GM12878 (cell line): ENCODE results near the gene GRK5. TPM values are rescaled to one million over a fixed set of nuclear protein-coding genes. Genes with fewer than 3 reads are reported as not detected.
A peak's percentile ranks its signal among the peaks of the same experiment; 100 is the strongest.

Source experiments
- ATAC-seq: fragments of 200-7000 bp; cut with Tn5 transposase; 3 replicates; pipeline ENCODE4 v1.9.1; 2020; ENCODE audit warnings: mild to moderate bottlenecking, moderate library complexity
- BruUV-seq: library from RNA; stranded (reverse); fragments of 400-500 nt; replicated peaks from 2 replicates; lab custom pipeline; 2021; lab: Mats Ljungman, UMichigan
- CTCF ChIA-PET: fragments of 300-600 bp; sonication (Branson Sonifier 250); formaldehyde crosslinking; extraction: SDS; loops from one replicate; lab custom pipeline; 2021; ENCODE audit warnings: inconsistent platforms; lab: Yijun Ruan, JAX
- POLR2A ChIA-PET: fragments of 350-600 bp; formaldehyde crosslinking; extraction: SDS; loops from one replicate; lab custom pipeline; 2021; ENCODE audit warnings: inconsistent platforms; lab: Charles Lee
- RAD21 ChIA-PET: fragments of 300-600 bp; sonication (Branson Sonifier 250); formaldehyde crosslinking; loops from one replicate; lab custom pipeline; 2023; ENCODE audit warnings: antibody characterized with exemption; ENCODE audit not compliant: unreplicated experiment; lab: Charles Lee
- SMC1A ChIA-PET: fragments of 300-600 bp; sonication (Branson Sonifier 250); formaldehyde crosslinking; loops from one replicate; lab custom pipeline; 2023; ENCODE audit not compliant: unreplicated experiment, uncharacterized antibody; lab: Charles Lee
- DNase-seq: peaks from one replicate; pipeline ENCODE4 v3.0.0-alpha.2; 2011; ENCODE audit warnings: low read depth, low spot score
- FAIRE-seq: peaks from 3 replicates; lab custom pipeline; 2011; peaks lifted over from hg19 to GRCh38; lab: Jason Lieb, UNC
- H2AFZ ChIP-seq: 2 replicates; pipeline ENCODE4 v1.6.0; 2011; ENCODE audit warnings: low read depth, low read length, control low read depth; ENCODE audit not compliant: control insufficient read depth
- H3K27ac ChIP-seq: 2 replicates; pipeline ENCODE4 v1.5.1; 2011; ENCODE audit warnings: control low read depth; ENCODE audit not compliant: control insufficient read depth, insufficient read depth
- H3K27me3 ChIP-seq, 2 experiments: replicated peaks in 1 of 2; 2 replicates each; pipeline versions ENCODE4 v1.6.0 to v1.6.1; 2011; ENCODE audit warnings: low read length in 1 of 2; ENCODE audit not compliant: control insufficient read depth in 2 of 2, insufficient read depth in 2 of 2
- H3K36me3 ChIP-seq, 2 experiments: 2 replicates each; pipeline ENCODE4 v1.5.1; 2011; ENCODE audit warnings: low read length in 1 of 2; ENCODE audit not compliant: control insufficient read depth in 2 of 2, insufficient read depth in 2 of 2
- H3K4me1 ChIP-seq: 2 replicates; pipeline ENCODE4 v1.6.1; 2011; ENCODE audit warnings: mild to moderate bottlenecking, low read length, moderate library complexity, mixed read lengths; ENCODE audit not compliant: control insufficient read depth, insufficient read depth
- H3K4me2 ChIP-seq: 2 replicates; pipeline ENCODE4 v1.6.0; 2011; ENCODE audit warnings: control low read depth; ENCODE audit not compliant: control insufficient read depth, insufficient read depth
- H3K4me3 ChIP-seq: fragments of 200-600 bp; sonication (generic); 2 replicates; pipeline ENCODE4 v1.5.1; 2016
- H3K79me2 ChIP-seq: 2 replicates; pipeline ENCODE4 v1.6.0; 2011; ENCODE audit warnings: low read length; ENCODE audit not compliant: control insufficient read depth, insufficient read depth
- H3K9ac ChIP-seq: 2 replicates; pipeline ENCODE4 v1.8.0; 2011; ENCODE audit warnings: low read length, control low read depth, mixed read lengths; ENCODE audit not compliant: control insufficient read depth, insufficient read depth
- H3K9me3 ChIP-seq: replicated peaks from 3 replicates; pipeline ENCODE4 v1.5.1; 2011; ENCODE audit warnings: mild to moderate bottlenecking, low read length; ENCODE audit not compliant: control insufficient read depth, insufficient read depth
- H4K20me1 ChIP-seq: 2 replicates; pipeline ENCODE4 v1.6.0; 2011; ENCODE audit not compliant: control insufficient read depth, insufficient read depth
- ATF7 ChIP-seq: fragments of 450-650 bp; IDR thresholded peaks from 2 replicates; pipeline ENCODE4 v1.6.1; 2016; ENCODE audit warnings: low read depth, mild to moderate bottlenecking
- BACH1 ChIP-seq: fragments of 450-650 bp; IDR thresholded peaks from 2 replicates; pipeline ENCODE4 v1.6.1; 2017; ENCODE audit warnings: mild to moderate bottlenecking, borderline replicate concordance
- BCL11A ChIP-seq: IDR thresholded peaks from 2 replicates; pipeline ENCODE4 v1.6.1; 2011; ENCODE audit warnings: low read depth, low read length
- BHLHE40 ChIP-seq, 2 experiments: fragments of 450-650 bp in 1 of 2; IDR thresholded peaks; 2 replicates each; pipeline ENCODE4 v1.6.1; 2011 to 2017; ENCODE audit warnings: low read depth in 2 of 2, borderline replicate concordance in 1 of 2, improper control_type of control experiment in 1 of 2, low read length in 1 of 2, mild to moderate bottlenecking in 1 of 2
- CHD1 ChIP-seq: IDR thresholded peaks from 2 replicates; pipeline ENCODE4 v1.6.1; 2012; ENCODE audit warnings: low read depth, low read length, improper control_type of control experiment
- CHD2 ChIP-seq: IDR thresholded peaks from 2 replicates; pipeline ENCODE4 v1.6.1; 2011; ENCODE audit warnings: low read depth, low read length, improper control_type of control experiment, borderline replicate concordance
- CREM ChIP-seq: IDR thresholded peaks from 2 replicates; pipeline ENCODE4 v1.6.1; 2014; ENCODE audit warnings: antibody characterized with exemption, low read depth
- HCFC1 ChIP-seq: fragments of 150-350 bp; IDR thresholded peaks from 2 replicates; pipeline ENCODE4 v1.6.1; 2014; ENCODE audit warnings: low read length
- IRF5 ChIP-seq: fragments of 450-650 bp; IDR thresholded peaks from 2 replicates; pipeline ENCODE4 v1.6.1; 2017; ENCODE audit warnings: borderline replicate concordance
- MEF2A ChIP-seq: IDR thresholded peaks from 2 replicates; pipeline ENCODE4 v1.6.1; 2011; ENCODE audit warnings: low read depth, mild to moderate bottlenecking, low read length, moderate library complexity; ENCODE audit not compliant: insufficient read depth
- NFXL1 ChIP-seq: fragments of 450-650 bp; IDR thresholded peaks from 2 replicates; pipeline ENCODE4 v1.6.1; 2017; ENCODE audit warnings: antibody characterized with exemption, mild to moderate bottlenecking, borderline replicate concordance
- NR2C1 ChIP-seq: fragments of 450-650 bp; IDR thresholded peaks from 2 replicates; pipeline ENCODE4 v1.6.1; 2017; ENCODE audit warnings: antibody characterized with exemption, mild to moderate bottlenecking, moderate library complexity
- SMARCA5 ChIP-seq: fragments of 450-650 bp; IDR thresholded peaks from 2 replicates; pipeline ENCODE4 v1.6.1; 2017; ENCODE audit warnings: mild to moderate bottlenecking
- SRF ChIP-seq, 2 experiments: IDR thresholded peaks; 2 replicates each; pipeline ENCODE4 v1.6.1; 2011; ENCODE audit warnings: low read depth in 2 of 2, low read length in 2 of 2, mild to moderate bottlenecking in 1 of 2, moderate library complexity in 1 of 2
- STAT1 ChIP-seq: fragments of 450-650 bp; conservative IDR thresholded peaks from 2 replicates; pipeline ENCODE4 v1.6.1; 2014; ENCODE audit warnings: antibody characterized with exemption, mild to moderate bottlenecking
- TAF1 ChIP-seq: IDR thresholded peaks from 2 replicates; pipeline ENCODE4 v1.6.1; 2011; ENCODE audit warnings: mild to moderate bottlenecking, low read depth, low read length, borderline replicate concordance
- ZNF207 ChIP-seq: fragments of 450-650 bp; IDR thresholded peaks from 2 replicates; pipeline ENCODE4 v1.6.1; 2014; ENCODE audit warnings: antibody characterized with exemption, mild to moderate bottlenecking, borderline replicate concordance
- ZNF24 ChIP-seq: fragments of 450-650 bp; IDR thresholded peaks from 2 replicates; pipeline ENCODE4 v1.6.1; 2017; ENCODE audit warnings: antibody characterized with exemption, mild to moderate bottlenecking
- WGBS: methylation state at CpG from one replicate; pipeline ENCODE4 v1.1.6; 2016; ENCODE audit warnings: low lambda C conversion rate; ENCODE audit not compliant: insufficient replicate concordance, insufficient coverage; ENCODE audit errors: missing lambda C conversion rate; 5-methylcytosine and 5-hydroxymethylcytosine counted together
- in situ Hi-C: fragments of 300-500 bp; cut with MboI; formaldehyde crosslinking; loops from 9 replicates; pipeline ENCODE4 v1.14.3; 2018; ENCODE audit warnings: mixed read lengths
- intact Hi-C: fragments of 100-400 bp; cut with micrococcal nuclease; formaldehyde crosslinking; loops from one replicate; pipeline ENCODE4 v1.14.2; 2022; ENCODE audit not compliant: unreplicated experiment
- polyA plus RNA-seq, 11 experiments: library from polyadenylated mRNA; depleted of rRNA in 4 of 11; unstranded in 6 of 11; stranded (reverse) in 5 of 11; fragments of >200 nt; fragmentation: Nextera tagmentation in 4 of 11; fragmentation: Illumina TruSeq in 1 of 11; extraction: Ambion mirVana in 4 of 11; extraction: Trizol in 1 of 11; gene quantifications; 1 replicate in 1 of 11; 2 replicates in 10 of 11; pipeline versions ENCODE4 v1.2.1 to v1.2.3, GENCODE V29; 2011 to 2016; ENCODE audit warnings: inconsistent platforms in 2 of 11, missing spikeins in 2 of 11, low read depth in 1 of 11
- total RNA-seq, 4 experiments: library from RNA; depleted of rRNA in 3 of 4; stranded (reverse); fragments of >200 nt in 3 of 4; fragmentation: Illumina TruSeq in 1 of 4; extraction: Trizol in 1 of 4; gene quantifications; 2 replicates each; pipeline versions ENCODE4 v1.2.1 to v1.2.3, GENCODE V29; 2013 to 2021

GRK5 gene
- total and polyA plus RNA-seq, 10 of the 15 experiments (the other 5 are each of a cell fraction or from before 2014, with no cell fraction given) = 0.11 to 22.1 (median 10.0) TPM

- in situ Hi-C loops = loop anchor here (25.0 kb wide), 1 partner anchor 622 kb away; no protein-coding TSS in a partner anchor
- Histone ChIP-seq H2AFZ (no peak overlapping the region), H4K20me1 (no peaks in the 10 kb centered on the region), H3K9ac (no peak overlapping the region), H3K36me3 (no peaks in the 10 kb centered on the region), H3K4me2 (no peak overlapping the region), H3K4me3 (no peak overlapping the region), H3K4me1 (peaks cover 4% of the 10 kb centered on the region; the same call in 1 of the 2 replicates), H3K27ac (no peak overlapping the region), H3K27me3 (no peaks in the 10 kb centered on the region), H3K79me2 (peaks cover under 1% of the 10 kb centered on the region; the same call in 1 of the 2 replicates)
- intact Hi-C loops = no loop called here
- ChIA-PET POLR2A (interaction anchor here (0.6 to 0.7 kb wide), 4 partner anchors 11 to 1421 kb away, joined by 3 to 4 read pairs (median 4); no protein-coding TSS in a partner anchor), RAD21 (interaction anchor here (1.0 to 1.2 kb wide), 2 partner anchors 16 to 24 kb away, joined by 4 to 6 read pairs; partner anchors contain the start of gene GRK5), CTCF (interaction anchor here (0.6 to 1.6 kb wide), 2 partner anchors 15 to 52 kb away, joined by 3 to 9 read pairs; no protein-coding TSS in a partner anchor), SMC1A (interaction anchor here (0.6 to 1.0 kb wide), 3 partner anchors 76 to 106 kb away, joined by 3 to 4 read pairs (median 3); no protein-coding TSS in a partner anchor)
- FAIRE-seq (no peak), DNase-seq (no peak), ATAC-seq (peak; percentile 79)
- 24% methylated on average over 8 of the region's 9 CpGs for WGBS
- BruUV-seq = no TSS peak
- TF ChIP-seq BACH1 (no peak), MEF2A (no peak), CHD2 (no peak), SRF (IDR thresholded peaks at IDR 0.05; ENCODE audit: low read depth in 2 of 2, low read length in 2 of 2) (no peak), STAT1 (no peak), ZNF207 (no peak), TAF1 (no peak), NFXL1 (no peak), IRF5 (no peak), ZNF24 (no peak), CREM (no peak), SMARCA5 (no peak), NR2C1 (no peak), ATF7 (peak; percentile 90), CHD1 (no peak), HCFC1 (no peak), BHLHE40 (IDR thresholded peaks at IDR 0.05; ENCODE audit: borderline replicate concordance in 1 of 2, low read depth in 2 of 2, low read length in 1 of 2) (0 out of 4 replicates have a peak, but pooled peaks of 1 of the 2 experiments have one; percentile 6), BCL11A (no peak)
- TF ChIP-seq, all 136 proteins: peak for 2
- no peaks in the 10 kb centered on the region for H3K9me3 ChIP-seq
Measured at GRCh38 chr10:119183664-119184412, 23.5 kb upstream of the GRK5 start.
